NCI-H2171 treated with DMSO at 0.1 percent for 48 hours (cell line): ENCODE data around the gene TFG.

Experiments used
- DNase-seq: peaks from one replicate; lab custom pipeline; 2025; lab: John Stamatoyannopoulos, UW

TFG gene

DNA sequence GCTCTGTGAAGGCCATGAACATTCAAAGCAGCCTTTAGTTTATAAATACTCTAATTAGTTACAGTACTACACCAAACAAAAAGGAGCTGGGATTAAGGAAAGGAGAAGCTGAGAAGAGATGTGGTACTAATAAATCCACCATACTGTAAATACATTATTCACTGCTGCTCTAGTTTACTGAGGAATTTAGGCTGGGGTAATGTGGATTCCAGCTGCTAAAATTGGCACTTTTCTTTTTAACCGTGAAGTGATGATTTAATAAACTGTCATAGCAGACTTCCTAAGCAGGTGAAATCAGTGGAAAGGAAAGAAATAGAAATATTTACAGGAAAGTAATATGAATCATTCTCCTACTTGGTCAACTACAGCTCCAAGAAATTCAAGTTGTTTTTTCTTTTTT, 88.7 kb downstream of the TFG start:
- no peak for DNase-seq
